Right renal cortex interstitium (tissue), 3 donors: Measurements from ENCODE around the gene ADISSP. TPM values are rescaled to one million over a fixed set of nuclear protein-coding genes. Genes with fewer than 3 reads are reported as not detected.

Source experiments
- DNase-seq, 3 donors: peaks; one replicate each; pipeline ENCODE4 v3.0.0-alpha.2; 2013; ENCODE audit warnings: low read depth in 3 of 3, low spot score in 2 of 3
- polyA plus RNA-seq, 3 donors: library from polyadenylated mRNA; unstranded; fragments of 120-200 nt; gene quantifications; one replicate each; pipeline ENCODE4 v1.2.1, GENCODE V29; 2013; ENCODE audit not compliant: insufficient read length in 3 of 3

ADISSP gene
- polyA plus RNA-seq, 3 donors, result 18.0 to 23.7 (median 20.3) TPM

DNA sequence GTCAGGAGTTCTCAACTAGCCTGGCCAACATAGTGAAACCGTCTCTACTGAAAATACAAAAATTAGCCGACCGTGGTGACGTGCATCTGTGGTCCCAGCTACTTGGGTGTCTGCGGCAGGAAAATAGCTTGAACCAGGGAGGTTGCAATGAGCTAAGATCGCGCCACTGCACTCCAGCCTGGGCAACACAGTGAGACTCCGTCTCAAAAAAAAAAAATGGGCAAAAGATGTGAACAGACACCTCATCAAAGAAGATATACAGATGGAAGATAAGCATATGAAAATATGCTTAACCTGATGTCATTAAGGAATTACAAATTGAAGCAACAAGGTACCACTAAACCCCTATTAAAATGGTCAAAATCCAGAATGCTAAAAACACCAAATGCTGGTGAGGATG, 44.3 kb downstream of the ADISSP start:
- DNase-seq, result no peak

DNA sequence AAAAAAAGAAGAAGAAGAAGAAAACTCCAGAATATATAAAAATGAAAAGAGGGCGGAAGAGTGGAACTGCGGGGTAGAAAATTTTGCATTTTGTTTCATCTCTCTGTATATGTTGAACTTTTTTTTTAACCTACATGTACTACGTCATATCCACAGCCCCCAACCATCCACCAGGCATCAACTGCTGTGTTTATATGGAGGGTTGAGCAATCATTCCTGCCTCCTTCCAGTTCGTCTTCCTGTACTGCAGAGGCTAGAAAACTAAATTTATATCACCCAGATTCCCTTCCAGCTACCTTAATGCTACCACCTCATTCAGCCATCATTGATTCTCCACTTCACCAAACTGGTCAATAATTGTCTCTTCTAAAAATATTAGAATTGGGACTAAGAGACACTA, 45.6 kb downstream of the ADISSP start:
- no peak for DNase-seq

DNA sequence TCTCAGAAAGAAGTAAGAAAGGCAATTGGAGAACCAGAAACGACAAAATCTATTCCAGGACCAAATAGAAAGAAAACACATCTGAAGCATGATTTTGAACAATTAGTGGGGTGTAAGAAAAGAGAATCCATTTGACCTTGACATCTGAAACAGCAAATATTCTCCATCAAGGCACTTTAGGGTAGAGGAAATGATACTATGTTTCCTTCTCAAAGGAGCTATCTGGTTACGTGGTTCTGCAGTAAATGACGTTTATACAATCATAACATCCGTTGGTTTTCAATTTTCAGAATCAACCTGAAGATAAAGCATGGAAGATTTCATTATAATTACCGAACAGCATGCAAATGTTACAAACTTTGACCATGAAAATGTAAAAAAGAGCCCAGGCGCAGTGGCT, 46.9 kb downstream of the ADISSP start:
- DNase-seq, result no peak

DNA sequence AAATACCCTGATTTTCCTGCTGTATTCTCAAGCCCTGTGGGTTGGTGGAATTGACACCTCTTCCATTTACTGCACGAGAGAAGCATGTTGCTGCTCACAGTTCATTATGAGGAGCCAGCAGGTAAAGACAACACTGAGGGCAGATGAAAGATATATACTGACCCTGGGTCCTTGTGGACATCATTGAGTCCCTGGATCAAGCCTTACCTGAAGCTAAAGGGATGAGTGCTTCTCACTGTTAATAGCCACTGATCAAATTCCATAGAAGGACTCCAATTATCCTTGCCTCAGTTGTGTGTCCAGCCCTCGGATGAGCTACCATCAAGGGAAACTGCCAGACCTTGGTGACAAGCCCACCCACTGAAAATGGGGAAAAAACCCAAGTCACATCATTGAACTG, 47.5 kb downstream of the ADISSP start:
- no peak for DNase-seq

DNA sequence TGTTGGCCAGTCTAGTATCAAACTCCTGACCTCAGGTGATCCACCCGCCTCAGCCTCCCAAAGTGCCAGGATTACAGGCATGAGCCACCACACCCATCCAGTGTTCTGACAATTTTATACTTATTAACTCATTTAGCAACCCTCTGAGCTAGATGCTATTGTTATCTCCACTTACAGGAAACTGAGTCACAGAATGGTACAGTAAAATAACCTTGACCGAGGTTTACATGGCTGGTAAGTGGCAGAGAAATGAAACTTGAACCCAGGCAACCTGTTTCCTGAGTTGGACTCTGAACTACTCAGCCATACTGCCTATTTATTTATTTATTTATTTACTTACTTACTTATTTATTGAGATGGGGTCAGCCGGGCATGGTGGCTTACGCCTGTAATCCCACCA, 48.5 kb downstream of the ADISSP start:
- no peak for DNase-seq

DNA sequence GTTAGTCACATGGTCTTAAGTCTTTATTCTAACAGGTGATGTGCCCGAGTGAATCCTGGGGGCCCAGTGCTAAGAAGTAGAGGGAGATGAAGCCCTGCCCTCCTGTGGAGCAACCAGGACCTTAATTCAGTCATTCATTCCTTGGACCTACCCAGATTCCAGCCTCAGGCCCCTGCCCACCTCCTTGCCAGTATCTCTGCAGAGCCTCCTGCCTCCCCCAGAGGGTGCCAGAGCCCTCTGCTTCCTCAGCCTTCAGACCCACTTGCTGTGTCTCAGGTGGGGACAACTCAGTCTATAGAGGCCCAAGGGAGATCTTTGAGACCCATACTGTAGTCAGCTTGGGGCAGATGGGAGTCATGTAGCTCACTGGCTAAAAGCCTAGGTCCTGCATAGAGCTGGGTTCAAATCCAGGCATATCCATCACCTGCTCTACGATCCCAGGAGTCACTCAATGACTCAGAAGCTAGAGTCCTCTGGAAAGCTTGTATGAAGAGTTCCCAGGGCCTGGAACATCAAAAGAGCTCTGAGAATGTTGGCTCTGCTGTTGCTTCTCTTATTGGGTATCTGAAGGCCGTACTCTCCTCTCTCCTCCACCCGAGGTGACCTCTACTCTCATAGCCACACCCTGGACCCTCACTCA, 51.2 kb downstream of the ADISSP start:
- DNase-seq, result peak in 1 of 3 donors; percentile 34

DNA sequence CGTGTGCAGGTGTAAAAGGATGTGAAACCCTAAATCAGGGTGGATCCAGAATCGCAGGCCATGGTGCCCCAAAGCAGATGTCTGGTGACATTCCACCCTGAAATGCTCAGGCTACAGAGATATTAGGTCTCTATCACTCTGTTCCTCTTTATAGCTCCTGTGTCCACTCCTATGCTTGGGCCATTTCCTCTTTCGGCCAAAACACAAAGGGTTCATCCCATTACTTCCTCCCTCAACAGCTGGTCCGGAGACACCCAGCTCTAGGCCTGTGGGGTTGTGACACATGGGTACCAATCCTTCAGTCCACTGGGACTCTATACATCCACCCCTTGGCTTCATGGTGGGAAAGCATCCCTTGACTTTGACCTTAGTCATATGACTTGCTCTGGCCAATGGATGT, 53.5 kb downstream of the ADISSP start:
- DNase-seq, result no peak

DNA sequence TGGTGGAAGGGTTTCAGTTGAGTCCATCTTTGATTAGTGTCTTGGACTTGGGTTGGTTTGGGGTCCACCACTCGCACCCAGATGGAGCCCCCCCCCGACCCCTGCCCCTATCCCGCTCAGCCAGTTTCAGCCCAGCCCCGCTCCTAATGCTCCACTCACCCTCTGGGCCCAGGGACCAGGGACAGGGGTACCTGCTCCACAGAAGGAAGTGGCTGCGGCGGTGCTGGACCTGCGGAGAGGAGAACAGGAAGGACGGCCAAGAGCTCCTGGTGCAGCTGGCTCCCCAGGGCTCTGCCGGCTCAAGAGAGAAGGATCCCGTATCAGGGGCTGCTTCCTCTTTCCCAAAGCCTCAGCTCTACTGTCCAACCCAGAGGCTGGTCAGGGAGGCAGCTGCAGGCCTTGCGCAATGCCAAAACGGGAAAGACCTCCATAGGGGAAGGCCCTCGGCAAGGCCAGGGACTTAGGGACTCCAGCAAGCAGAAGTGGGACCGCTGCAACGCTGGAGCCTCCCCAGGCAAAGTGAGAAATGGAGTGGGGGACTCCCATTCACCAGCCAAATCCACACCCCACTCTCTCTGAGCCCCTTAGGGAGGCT, 55.2 kb downstream of the ADISSP start, which contains the start of gene SIGLEC1:
Gene SIGLEC1, minus strand, starts transcription at position 322 of the 595 bp plus-strand sequence. CDS start 5,472 bp downstream, outside the sequence.
- no peak for DNase-seq

DNA sequence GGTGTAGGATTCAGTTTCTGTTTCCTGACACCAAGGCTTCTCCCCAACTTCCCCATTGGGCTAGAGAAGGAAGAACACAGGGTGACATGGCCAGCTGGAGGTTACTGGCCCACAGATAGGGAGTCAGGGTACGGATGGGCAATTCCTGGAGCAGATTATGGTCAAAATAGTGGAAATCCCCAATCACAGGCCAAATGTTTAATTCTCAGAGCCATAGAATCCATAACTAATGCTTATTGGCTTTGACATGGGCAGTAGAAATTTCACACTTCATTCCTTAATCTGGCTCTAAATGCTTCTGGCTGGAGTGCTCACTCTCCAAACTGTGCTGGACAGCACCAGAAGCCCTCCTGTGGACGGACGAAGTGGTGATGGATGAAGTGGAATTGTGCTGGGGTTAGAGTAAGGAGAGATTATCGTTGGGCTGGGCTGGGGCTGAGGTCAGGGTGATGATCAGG, 56.0 kb downstream of the ADISSP start:
- no peak for DNase-seq

DNA sequence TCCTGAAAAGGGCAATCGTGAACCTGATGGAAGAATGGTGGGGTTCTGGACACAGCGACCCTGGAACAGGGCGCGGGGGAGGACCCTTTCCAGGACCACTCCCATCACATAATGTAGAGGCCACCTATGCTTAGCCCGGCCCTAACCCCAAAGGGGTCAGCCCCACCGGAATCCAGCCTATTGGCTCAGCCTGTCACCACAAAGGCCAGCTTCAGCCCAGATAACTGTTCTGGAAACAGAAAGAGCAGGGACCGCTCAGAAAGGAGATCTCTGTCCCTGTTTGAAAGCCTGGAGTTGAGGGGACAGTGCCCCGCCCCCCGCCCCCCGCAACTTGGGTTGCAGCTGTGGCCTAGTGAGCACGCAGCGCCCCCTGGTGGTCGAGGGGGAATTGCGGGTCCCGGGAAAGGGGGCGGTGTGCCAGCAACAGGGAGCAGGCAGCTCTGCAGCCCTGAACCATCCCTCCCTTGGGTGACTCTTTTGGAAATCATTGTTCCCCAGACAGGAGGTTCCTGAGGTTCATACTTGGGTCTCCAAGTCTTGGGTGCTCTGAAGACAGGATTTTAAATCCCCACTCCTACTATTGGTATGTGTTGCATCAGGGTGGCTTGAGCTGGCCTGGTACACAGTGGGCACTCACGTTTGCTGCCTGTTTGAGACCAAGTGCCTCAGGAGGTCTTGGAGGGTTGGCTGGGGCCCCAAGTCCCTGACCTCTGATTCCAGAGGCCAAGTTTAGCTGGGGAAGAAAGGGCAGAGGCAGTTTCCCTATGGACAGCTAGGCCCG, 56.7 kb downstream of the ADISSP start:
- DNase-seq, result no peak

DNA sequence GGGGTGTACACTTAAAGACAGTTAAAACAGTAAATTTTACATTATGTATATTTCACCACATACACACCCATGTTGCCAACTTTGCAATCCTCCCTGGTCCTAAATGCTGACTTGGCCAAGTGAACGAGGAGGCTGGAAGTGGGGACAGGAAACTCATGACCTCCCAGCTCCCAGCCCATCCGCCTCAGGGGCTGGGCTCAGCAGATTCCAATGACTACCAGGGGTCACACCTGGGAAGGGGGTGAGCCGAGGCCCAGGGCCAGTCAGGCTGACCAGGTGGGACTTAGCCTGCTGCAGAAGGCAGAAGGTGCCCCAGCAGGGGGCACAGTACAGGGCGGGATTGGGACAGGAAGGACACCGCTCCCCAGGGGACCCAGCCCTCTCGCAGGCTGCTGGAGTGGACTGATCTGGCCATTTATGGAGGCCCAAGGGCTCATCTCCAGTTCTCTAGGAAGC, 57.5 kb downstream of the ADISSP start:
- DNase-seq, result no peak

DNA sequence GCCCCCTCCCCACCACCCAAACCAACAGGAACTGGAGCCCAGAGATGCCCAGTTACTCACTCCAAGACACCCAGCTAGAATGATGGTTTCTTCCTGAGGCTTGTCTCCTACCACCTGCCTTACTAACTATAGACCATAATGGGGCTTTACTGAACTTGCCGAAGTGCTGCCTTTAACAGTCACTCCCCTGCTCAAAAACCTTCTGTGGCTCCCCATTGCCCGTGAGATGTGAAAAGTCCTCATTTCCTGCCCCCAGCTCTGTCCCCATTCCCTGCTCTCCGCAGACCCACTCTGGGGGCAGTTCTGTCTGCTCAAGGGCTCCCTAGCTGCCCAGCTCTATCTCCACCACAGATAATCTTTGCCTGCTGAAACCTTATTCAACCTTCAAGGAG, 60.0 kb downstream of the ADISSP start:
- no peak for DNase-seq

DNA sequence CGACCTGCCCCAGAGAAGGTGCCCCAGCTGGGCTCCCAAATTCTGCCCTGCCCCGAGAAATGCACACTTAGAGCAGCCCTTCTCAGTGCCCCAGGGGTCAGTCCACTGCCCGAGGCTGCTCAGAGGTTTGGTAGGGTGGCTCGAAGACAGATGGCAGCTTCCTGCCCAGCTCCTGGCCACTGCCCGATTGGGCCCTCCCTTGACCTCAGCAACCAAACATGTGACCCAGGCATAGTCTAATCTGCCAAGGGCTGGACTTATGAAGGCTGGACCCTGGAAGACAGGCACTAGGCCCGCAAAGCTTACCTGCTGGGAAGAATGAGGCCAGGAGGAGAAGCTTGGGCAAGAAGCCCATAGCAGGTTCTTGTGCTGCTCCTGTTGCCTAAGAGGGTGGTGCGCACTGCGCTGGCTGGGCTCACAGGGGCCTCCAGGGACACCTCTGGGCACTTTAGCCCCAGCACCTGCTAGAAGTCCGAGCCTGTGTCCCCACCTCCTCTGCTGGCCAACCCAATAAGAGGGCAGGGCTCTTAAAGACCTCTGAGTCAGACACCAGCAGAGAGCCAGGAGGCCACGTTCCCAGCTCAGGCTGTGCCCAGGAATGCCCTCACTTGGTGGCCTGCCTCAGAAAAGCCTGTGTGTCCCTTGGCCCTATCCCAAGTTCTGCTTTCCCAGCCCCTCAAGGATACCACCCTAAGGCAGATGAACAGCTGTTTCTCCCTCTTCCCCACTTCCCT, 60.6 kb downstream of the ADISSP start:
- no peak for DNase-seq

DNA sequence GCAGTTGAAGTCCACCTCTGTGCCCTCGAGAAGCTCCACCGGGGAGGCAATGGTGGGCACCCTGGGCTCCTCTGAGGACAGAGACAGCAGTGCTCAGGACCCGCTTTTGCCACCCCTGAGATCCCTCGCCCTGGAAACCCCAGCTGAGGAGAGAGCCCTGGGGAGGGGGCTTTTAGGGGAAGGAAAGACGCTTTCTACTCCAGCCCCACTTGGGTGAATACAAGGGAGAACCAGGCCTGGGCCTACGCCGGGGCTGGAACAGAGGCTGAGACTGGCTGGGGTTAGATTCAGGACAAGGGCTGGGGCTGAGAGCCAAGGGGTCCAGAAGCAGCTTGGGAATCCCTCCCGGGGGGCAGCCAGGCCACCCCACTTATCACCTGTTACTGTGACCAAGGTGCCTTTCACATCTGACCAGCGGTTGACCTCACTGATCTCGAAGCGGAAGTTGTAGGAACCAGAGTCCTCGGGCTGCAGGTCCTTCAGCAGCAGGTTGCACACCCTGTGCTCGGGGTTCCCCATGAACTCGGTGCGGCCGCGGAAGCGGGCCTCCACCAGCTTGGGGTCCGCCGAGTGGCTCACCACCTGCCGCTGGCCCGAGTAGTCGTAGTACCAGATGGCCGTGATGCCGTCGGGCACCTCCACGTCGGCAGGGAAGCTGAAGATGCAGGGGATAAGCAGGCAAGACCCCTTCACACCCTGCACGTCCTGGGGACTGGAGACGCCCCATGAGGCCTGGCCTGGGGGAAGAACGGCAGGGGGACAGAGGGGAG, 61.4 kb downstream of the ADISSP start:
- no peak for DNase-seq

DNA sequence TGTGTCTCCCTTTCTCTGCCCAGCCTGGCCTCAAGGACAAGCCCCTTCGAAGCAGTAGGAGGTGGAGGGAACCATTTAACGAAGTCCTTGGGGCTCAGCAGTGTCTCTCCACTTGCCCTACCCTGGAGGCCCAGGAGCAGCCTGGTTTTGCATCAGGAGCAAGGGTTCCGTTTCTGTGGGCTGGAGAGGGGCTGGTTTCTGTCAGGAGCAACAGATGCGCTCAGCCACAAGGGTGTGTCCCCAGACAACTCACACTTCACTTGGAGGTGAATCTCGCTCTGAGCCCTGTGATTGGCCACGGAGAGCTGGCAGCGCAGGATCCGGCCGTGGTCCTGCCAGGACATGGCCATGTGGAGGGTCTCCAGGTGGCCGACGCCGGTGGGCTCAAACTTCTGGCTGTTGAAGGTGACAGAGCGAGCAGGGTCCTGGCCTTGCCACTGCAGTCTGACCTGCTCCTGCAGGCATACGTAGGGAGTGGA, 62.0 kb downstream of the ADISSP start:
- no peak for DNase-seq

DNA sequence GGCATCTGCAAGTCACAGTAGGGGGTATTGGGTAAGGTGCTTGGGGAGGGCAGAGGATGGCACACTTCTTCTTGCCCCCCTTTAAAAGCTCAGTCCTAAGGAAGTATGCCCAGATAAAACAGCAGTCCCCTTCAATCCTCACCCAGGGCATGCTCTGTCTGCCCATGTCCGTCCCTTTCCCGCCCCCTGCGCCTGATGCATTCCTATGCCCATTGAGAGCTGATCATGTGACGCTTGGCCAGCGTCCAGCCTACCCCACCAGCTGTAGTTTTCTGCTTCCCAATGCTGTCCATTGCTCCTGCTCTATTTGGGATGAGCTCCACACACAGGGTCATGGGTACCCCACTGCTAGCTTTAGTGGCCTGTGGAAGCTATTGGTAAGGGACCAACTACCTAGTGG, 63.5 kb downstream of the ADISSP start:
- DNase-seq, result no peak
